DOHH2 (cell line): ENCODE measurements around the gene SLC66A1.
"Not testable (repeated sequence)": the region's sequence is repeated elsewhere in the genome, so short reads cannot be mapped to it uniquely, and the experiment has no call there.

ENCODE experiments used
- H3F3A ChIP-seq: fragments of 200-600 bp; sonication (generic), shearing (Covaris generic); 2 replicates; pipeline ENCODE4 v1.6.0; 2016; ENCODE audit warnings: antibody characterized with exemption, mild to moderate bottlenecking; ENCODE audit not compliant: control insufficient read depth, insufficient read depth
- H3K27ac ChIP-seq: fragments of 200-600 bp; sonication (generic); 2 replicates; pipeline ENCODE4 v1.5.1; 2014; ENCODE audit warnings: low read depth, mild to moderate bottlenecking, low read length, moderate library complexity
- H3K27me3 ChIP-seq: fragments of 200-600 bp; sonication (generic); 2 replicates; pipeline ENCODE4 v1.6.1; 2014; ENCODE audit warnings: mild to moderate bottlenecking, low read length, mixed read lengths; ENCODE audit not compliant: control insufficient read depth
- H3K36me3 ChIP-seq: fragments of 200-600 bp; sonication (generic); 2 replicates; pipeline ENCODE4 v1.6.1; 2014; ENCODE audit warnings: mild to moderate bottlenecking, low read length, moderate library complexity, mixed read lengths; ENCODE audit not compliant: control insufficient read depth
- H3K4me1 ChIP-seq: fragments of 200-600 bp; sonication (generic); 2 replicates; pipeline ENCODE4 v1.6.1; 2014; ENCODE audit warnings: mild to moderate bottlenecking, low read length, mixed read lengths; ENCODE audit not compliant: control insufficient read depth
- H3K4me2 ChIP-seq: fragments of 200-600 bp; sonication (generic); 2 replicates; pipeline ENCODE4 v1.6.0; 2014; ENCODE audit warnings: mild to moderate bottlenecking, low read length, moderate library complexity
- H3K4me3 ChIP-seq: fragments of 200-600 bp; sonication (generic); 2 replicates; pipeline ENCODE4 v1.5.1; 2014; ENCODE audit warnings: mild to moderate bottlenecking, low read length, mixed read lengths
- H3K79me2 ChIP-seq: fragments of 200-600 bp; sonication (generic); 2 replicates; pipeline ENCODE4 v1.6.1; 2014; ENCODE audit warnings: mild to moderate bottlenecking, low read length, mixed read lengths; ENCODE audit not compliant: control insufficient read depth
- H3K9me2 ChIP-seq: fragments of 200-600 bp; sonication (generic); replicated peaks from 2 replicates; pipeline ENCODE4 v1.6.1; 2014; ENCODE audit warnings: mild to moderate bottlenecking, low read length, mixed read lengths; ENCODE audit not compliant: control insufficient read depth
- H3K9me3 ChIP-seq: fragments of 200-600 bp; sonication (generic); 2 replicates; pipeline ENCODE4 v1.6.1; 2014; ENCODE audit warnings: antibody characterized with exemption, low read length, mixed read lengths; ENCODE audit not compliant: control insufficient read depth, insufficient read depth
- H4K20me1 ChIP-seq: fragments of 200-600 bp; sonication (generic); 2 replicates; pipeline ENCODE4 v1.6.0; 2014; ENCODE audit warnings: low read depth, mild to moderate bottlenecking, antibody characterized with exemption, low read length, moderate library complexity; ENCODE audit not compliant: control insufficient read depth, insufficient read depth
- CTCF ChIP-seq: fragments of 200-600 bp; sonication (generic); IDR thresholded peaks from one replicate; pipeline ENCODE4 v1.5.1; 2014; ENCODE audit warnings: antibody characterized with exemption, mild to moderate bottlenecking, low read depth, low read length; ENCODE audit not compliant: poor library complexity, severe bottlenecking
- EZH2phosphoT487 ChIP-seq: fragments of 200-600 bp; sonication (generic); IDR thresholded peaks from 2 replicates; pipeline ENCODE4 v1.6.1; 2017; ENCODE audit warnings: borderline replicate concordance, mild to moderate bottlenecking, antibody characterized with exemption, low read length, moderate library complexity, mixed read lengths

Gene SLC66A1

GRCh38 chr1:19283891-19284290 is 28.2 kb upstream of the SLC66A1 start:
- TF ChIP-seq CTCF (no peak), EZH2phosphoT487 (no peak)
- Histone ChIP-seq H3K36me3 (no peaks in the 10 kb centered on the region), H3K4me3 (no peak overlapping the region), H3K4me1 (no peaks in the 10 kb centered on the region), H3K9me3 (no peaks in the 10 kb centered on the region), H3F3A (no peaks in the 10 kb centered on the region), H3K27ac (no peak overlapping the region), H3K79me2 (no peaks in the 10 kb centered on the region), H4K20me1 (no peaks in the 10 kb centered on the region), H3K9me2 (no peaks in the 10 kb centered on the region), H3K27me3 (peaks cover 1% of the 10 kb centered on the region), H3K4me2 (no peak overlapping the region)

- no peak overlapping the region for H3K4me2 ChIP-seq
- H4K20me1 ChIP-seq, result no peaks in the 10 kb centered on the region
- no peak for TF ChIP-seq EZH2phosphoT487
- no peak for TF ChIP-seq CTCF
- no peaks in the 10 kb centered on the region for H3K9me2 ChIP-seq
- no peaks in the 10 kb centered on the region for H3K79me2 ChIP-seq
- H3K4me3 ChIP-seq, result no peak overlapping the region
- no peaks in the 10 kb centered on the region for H3F3A ChIP-seq
- H3K36me3 ChIP-seq, result no peaks in the 10 kb centered on the region
- H3K27me3 ChIP-seq, result peaks cover 3% of the 10 kb centered on the region
- no peaks in the 10 kb centered on the region for H3K4me1 ChIP-seq
- no peaks in the 10 kb centered on the region for H3K9me3 ChIP-seq
- no peak overlapping the region for H3K27ac ChIP-seq
Measured at GRCh38 chr1:19284881-19285280, 27.2 kb upstream of the SLC66A1 start.

DNA sequence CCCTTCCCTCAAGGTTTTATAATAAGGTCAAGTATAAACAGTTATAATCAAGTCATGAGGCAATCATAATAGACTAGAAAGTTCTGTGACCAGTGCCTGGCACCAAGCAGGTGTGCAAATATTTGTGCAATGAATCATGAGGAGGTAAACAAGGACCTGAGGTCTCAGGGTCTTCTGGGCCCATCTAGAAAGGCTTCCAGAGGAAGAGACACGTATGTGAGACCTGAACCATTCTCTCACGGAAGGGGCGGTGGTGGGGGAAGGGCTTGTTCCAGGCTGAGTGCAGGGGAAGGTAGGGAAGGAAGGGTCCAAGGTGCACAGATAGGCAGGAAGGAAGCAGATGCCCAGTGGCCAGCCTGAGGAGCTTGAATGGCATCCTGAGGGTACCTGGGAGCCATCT is 26.8 kb upstream of the SLC66A1 start:
- H3K4me1 ChIP-seq, H3K9me2 ChIP-seq, H3F3A ChIP-seq, H3K4me3 ChIP-seq, H3K79me2 ChIP-seq, H3K36me3 ChIP-seq, H3K4me2 ChIP-seq, H3K27me3 ChIP-seq, H4K20me1 ChIP-seq, H3K9me3 ChIP-seq, H3K27ac ChIP-seq: not testable (repeated sequence)

DNA sequence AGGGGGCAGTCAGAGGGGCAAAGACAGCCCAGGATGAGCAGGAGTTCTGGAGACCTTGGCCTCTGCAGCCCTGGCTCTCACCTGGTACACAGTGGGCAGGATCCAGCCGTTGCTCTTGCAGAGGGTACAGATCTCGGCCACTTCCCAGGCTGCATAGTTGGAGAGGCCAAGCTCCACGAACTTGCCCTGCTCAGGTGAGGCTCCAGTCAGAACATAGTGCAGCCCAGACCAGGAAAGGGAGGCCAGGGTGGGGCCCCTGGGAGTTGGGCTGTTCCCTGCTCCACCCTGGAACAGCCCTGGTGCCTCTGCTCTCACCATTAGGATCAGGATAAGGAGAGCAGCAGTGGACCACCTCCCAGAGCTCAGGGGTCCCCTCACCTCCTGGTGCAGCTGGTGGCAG is 26.3 kb upstream of the SLC66A1 start:
- H4K20me1 ChIP-seq, H3K27me3 ChIP-seq, H3K4me2 ChIP-seq, H3K36me3 ChIP-seq, H3K79me2 ChIP-seq, H3K4me3 ChIP-seq, H3K9me2 ChIP-seq, H3F3A ChIP-seq, H3K4me1 ChIP-seq, H3K9me3 ChIP-seq, H3K27ac ChIP-seq: not testable (repeated sequence)
